OCI-M2 (cell line): Measurements from ENCODE around the gene AHCY.
"Not testable (repeated sequence)": the region's sequence is repeated elsewhere in the genome, so short reads cannot be mapped to it uniquely, and the experiment has no call there.

Source experiments
- DNase-seq: peaks from one replicate; lab custom pipeline; 2025; ENCODE audit not compliant: unreplicated experiment; lab: John Stamatoyannopoulos, UW

Gene AHCY

DNA sequence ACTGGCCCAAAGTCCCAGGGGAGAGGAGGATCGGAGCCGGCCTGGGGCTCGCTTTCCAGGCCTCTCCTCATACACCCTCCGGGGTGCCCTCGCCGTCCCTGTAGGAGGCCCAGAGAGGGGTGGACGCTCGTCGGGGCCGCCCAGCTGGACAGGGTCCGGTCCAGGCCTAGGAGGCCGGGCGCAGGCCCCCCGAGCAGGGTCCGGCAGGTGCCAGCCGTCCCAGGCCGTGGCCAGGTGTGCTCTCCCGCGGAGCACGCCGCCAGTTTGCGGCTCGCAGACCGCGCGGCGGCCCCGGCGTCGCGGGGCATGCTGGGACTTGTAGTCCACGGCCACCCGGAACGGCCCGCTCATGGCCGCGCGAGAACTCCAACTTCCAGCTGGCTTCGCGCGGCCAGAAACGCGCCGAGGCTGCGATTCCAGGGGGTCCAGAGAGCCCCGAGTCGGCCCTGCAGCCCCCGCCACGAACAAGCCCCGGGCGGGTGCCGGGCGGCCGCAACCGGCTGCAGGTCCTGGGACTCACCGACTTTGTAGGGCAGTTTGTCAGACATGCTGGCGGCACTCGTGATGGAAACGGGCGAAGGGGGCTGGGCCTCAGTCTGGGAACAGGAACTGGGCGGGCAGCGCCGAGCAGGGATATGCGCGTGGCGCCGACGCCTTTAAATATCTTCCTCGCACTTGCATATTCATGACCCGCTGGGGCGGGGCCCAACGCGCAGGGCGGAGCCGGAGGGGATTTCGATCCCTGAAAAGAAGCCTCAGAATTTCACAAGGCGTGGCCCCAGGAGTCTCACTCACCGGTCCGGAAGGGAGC is at the start of gene AHCY:
Gene AHCY (minus strand): TSS at position 633 of the 811 bp plus-strand sequence. CDS start 85 bp downstream, at position 548.
- peak; percentile 89 for DNase-seq

DNA sequence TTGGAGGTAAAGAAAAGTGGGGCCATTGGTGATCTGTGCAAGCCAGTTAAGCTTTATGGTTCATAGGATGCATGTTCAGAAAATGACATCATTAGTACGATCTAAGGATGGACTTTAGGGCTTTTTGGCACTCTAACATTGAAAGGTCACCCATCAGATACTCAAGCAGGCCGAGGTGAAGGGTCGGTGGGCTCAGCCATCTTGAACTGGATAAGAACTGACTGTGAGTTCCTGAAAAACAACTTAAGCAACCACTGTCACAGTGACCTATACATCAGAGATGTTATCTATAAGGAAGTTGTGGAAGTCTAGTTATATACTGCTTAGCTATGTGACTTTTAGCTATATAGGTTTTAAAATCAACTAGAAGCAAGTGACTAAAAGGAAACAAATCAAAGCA is 46.9 kb upstream of the AHCY start:
- DNase-seq = no peak

DNA sequence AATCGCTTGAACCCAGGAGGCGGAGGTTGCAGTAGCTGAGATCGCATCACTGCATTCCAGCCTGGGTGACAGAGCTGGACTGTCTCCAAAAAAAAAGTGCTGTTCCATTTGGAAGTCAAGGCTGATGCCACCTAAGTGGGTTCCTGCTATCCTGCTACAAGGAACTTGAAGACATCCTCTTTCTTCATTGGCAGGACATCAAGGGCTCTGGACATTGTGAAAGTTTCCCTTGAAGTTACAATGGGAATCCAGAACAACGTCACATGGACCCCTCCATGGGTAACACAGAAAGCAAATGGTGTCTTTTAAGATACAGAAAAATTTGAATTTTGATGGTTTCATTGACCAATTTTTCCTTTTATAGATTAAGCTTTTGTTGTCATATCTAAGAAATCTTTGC is 44.4 kb upstream of the AHCY start:
- no peak for DNase-seq

DNA sequence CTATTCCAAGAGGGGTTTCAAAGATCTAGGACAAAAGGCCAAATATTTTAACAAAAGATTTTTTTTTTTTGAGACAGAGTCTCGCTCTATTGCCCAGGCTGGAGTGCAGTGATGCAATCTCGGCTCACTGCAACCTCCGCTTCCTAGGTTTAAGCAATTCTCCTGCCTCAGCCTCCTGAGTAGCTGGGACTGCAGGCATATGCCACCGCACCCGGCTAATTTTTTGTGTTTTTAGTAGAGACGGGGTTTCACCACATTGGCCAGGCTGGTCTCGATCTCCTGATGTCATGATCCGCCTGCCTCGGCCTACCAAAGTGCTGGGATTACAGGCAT is 43.3 kb upstream of the AHCY start:
- DNase-seq = not testable (repeated sequence)

DNA sequence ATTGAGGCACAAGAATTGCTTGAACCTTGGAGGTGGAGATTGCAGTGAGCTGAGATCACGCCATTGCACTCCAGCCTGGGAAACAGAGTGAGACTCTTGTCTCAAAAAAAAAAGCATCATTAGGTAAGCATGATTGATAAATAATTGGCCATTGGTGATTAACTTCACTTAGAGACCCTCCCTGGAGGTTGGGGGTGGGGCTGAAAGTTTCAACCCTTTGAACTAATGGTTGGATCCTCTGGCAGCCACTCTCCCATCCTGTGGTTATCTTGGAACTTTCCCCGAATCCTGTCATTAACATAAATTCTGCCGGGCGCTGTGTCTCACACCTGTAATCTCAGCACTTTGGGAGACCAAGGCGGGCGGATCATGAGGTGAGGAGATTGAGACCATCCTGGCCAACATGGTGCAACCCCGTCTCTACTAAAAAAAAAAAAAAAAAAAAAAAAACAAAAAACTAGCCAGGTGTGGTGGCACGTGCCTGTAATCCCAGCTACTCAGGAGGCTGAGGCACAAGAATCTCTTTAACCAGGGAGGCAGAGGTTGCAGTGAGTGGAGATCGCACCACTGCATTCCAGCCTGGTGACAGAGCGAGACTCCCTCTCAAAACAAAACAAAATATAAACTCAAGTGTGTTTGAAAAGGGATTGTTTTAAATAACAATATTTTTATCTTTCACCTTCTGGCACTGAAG is 42.8 kb upstream of the AHCY start:
- not testable (repeated sequence) for DNase-seq

DNA sequence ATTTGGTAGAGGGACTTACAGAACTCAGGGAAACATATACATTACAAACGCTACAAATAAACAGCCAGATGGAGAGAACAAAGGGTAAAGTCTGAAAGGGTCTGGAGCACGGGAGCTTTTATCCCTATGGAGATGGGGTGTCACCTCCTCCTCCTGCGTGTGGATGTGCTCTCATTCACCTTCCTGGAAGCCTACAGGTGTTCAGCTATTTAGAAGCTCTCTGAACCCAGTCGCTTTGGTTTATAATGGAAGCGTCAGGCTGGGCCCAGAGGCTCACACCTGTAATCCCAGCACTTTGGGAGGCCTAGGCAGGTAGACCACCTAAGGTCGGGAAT is 42.2 kb upstream of the AHCY start:
- no peak for DNase-seq

DNA sequence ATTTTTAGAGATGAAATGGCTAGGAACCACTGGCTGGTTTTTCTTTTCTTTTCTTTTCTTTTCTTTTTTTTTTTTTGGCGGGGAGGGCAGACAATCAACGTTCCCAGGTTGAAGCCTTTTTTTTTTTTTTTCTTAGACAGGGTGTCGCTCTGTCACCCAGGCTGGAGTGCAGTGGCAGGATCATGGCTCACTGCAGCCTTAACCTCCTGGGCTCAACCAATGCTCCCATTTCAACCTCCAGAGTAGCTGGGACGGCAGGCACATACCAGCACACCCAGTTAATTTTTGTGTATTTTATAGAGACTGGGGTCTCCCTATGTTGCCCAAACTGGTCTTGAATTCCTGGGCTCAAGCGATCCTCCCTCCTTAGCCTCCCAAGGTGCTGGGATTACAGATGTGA is 41.1 kb upstream of the AHCY start:
- no peak for DNase-seq

DNA sequence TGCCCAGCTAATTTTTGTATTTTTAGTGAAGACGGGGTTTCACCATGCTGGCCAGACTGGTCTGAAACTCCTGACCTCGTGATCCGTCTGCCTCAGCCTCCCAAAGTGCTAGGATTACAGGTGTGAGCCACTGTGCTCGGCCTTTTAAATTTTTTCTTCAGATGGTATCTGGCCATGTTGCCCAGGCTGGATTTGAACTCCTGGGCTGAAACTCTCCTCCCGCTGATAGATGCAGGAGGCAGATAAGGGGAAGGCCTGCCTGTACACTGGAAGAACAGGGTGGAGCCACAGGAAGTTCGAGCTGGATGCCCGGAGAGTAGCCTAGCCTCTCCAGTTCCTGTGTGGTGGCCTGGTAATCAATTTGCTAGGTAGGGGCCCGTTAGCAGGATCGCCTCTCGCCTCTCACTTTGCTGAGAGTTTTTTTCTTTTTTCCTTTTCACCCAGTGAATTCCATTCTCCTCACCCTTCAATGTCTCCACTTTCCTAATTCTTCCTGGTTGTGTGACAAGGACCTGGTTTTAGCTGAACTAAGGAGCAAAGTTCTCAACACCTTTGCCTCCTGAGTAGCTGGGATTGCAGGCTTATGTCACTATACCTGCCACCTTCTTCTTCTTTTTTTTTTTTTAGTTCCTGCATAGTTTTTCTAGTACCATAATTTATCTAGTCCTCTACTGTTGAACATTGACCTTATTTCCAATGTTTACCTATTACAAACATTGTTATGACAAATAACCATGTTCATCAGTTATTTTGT is 40.5 kb upstream of the AHCY start:
- DNase-seq = no peak

DNA sequence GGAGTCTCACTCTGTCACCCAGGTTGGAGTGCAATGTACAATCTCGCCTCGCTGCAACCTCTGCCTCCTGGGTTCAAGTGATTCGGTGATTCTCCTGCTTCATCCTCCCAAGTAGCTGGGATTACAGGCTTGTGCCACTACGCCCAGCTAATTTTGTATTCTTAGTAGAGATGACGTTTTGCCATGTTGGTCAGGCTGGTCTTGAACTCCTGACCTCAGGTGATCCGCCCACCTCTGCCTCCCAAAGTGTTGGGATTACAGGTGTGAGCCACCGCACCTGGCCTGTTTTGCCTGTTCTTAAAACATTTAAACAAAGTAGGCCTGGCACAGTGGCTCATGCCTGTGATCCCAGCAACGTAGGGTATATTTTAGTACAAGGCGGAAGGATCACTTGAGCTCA is 38.0 kb upstream of the AHCY start:
- DNase-seq = not testable (repeated sequence)

DNA sequence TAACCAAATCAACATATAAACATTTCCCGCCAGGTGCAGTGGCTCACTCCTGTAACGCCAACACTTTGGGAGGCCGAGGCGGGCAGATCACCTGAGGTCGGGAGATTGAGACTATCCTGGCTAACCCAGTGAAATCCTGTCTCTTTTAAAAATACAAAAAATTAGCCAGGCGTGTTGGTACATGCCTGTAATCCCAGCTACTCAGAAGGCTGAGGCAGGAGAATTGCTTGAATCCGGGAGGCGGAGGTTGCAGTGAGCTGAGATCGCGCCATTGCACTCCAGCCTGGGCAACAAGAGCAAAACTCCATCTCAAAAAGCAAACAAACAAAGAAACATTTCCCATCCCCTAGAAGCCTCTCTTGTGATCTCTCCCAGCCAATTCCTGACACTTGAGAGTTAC is 37.6 kb upstream of the AHCY start:
- DNase-seq = not testable (repeated sequence)

DNA sequence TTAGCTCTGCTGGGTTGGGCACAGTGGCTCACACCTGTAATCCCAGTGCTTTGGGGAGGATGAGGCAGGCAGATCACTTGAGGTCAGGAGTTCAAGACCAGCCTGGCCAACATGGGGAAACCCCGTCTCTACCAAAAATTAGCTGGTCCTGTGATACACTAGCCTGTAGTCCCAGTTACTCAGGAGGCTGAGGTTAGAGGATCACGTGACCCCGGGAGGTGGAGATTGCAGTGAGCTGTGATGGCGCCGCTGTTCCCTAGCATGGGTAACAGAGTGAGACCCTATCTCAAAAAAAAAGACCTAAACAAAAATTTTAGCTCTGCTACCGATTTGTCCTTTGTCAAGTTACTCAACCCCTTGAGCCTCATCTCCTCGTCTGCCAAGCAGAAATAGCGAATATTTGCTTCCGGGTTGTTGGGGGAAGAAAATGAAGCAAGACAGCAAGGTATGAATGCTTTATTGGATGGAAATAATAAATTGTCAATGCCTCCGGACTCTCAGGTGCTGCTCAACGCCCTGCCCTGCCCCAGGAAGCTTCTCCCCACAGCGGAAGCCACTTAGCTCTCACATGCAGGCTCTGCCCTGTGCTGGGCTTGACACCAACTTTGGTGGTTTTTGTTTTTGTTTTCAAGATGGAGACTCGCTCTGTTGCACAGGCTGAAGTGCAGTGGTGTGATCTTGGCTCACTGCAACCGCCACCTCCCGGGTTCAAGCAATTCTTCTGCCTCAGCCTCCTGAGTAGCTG is 35.0 kb upstream of the AHCY start:
- no peak for DNase-seq

DNA sequence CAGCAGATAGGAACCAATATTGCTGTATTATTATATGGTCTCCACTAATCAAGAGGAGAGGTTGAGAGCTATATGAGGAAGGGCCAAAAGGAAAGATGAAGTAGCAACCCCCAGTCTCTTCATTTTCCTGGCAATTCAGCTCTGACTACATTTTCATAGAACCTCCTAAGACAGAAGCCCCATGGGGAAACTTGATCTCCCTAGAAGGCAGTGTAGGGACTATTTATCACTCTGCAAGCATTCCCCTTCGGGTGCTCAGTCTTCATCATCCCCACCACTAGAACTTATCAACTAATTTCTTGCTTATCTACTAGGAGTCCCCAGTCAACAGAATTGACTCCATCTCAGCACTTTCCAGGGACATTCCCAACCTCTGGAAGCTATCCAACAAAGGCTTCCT is 34.4 kb upstream of the AHCY start:
- no peak for DNase-seq

DNA sequence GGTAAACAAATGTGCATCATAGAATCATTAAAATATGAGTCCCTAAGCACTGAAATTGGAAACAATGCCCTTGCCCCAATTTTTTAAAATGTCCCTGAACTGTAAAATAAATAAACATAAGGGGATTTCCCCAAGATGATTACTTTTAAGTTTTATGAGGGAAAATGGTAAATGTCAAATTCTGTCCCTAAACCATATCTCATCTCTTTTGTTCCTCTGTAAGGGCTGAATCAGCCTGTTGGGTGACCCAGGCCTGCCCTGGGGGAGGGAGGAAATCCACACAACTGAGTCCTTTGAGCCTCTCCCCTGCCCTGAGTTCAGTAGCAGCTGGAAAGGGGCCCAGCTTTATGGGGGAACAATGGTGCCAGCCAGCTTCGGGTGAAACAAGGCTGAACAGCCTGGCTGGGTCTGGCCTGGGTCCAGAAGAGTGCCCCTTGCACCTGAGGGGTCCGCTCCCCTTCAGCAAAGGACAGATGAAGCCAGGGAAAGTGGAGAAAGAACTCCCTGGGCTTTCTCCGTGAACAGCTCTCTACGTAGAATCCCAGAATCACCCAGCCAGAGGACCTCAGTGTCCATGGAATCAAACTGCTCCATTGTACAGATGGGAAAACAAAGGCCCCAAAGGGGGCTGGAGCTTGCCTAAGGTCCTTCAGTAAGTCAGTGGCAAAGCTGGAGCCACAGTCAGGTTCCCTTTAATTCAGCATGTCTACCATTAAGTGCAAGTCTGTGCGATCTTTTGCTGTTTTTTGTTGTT is 31.7 kb upstream of the AHCY start:
- DNase-seq = no peak

DNA sequence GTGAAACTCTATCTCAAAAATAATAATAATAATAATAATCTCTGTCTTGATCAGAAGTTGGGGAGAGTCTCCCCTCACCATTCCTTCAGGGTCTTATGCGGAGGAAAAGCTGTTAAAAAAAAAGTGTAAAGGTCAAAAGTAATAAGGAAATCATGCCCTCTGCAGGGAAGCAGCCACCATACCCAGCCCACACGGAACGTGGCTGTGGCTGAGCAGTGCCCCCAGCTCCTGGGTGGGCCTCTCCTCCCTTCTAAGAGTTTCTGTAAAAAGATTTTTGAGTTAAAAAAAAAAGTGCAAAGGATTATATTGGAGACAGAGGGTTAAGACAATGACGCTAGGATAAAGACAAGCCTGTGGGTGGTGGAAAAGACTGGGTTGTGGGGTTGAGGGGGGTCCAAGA is 30.6 kb upstream of the AHCY start:
- DNase-seq = no peak

DNA sequence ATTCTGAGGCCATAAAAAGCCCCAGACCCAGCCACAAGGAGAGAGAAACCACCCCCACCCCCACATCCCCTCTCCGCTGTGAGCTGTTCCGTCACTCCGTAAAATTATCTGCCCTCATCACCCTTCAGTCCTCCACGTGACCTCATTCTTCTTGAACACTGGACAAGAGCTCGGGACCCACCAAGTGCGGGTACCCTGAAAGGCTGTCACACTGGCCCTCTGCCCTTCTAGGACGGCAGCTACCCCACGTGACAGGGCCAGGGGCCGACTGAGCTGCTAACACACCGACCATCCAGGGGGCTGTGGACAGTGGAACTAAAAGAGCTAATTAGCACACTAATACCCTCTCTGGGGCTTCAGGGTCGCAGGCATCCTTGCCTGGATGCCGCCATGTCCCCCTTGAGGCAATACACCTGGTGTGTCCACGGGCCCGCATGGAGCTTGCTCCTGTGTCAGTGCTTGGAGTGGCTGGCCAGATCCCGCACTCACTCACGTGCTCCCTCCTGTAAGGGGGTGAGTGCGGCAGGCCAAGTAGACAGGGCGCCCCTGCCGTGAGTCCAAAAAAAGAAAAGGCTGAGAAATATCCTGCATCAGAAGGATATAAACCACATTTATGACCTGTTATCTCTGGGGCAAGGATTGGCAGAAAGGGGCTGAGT is 29.2 kb upstream of the AHCY start:
- DNase-seq = no peak

DNA sequence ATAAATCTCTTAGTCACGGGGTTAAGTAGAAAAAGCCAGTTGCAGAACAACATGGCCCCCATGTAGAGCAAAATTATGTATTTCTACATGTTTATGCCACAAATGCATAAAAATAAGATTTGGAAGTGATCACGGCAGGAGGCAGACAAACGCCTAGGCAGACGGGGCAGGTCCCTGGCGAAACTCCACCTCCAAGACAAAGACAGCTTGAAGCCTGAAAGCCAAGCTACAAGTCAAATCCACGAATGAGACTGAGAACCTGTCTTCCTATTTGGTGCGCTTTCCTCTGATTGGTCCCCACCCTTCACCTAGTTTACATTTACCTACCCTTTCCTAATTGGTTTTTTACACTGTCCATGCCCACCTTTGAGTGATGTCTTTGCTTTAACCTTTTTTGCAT is 28.7 kb upstream of the AHCY start:
- DNase-seq = no peak

DNA sequence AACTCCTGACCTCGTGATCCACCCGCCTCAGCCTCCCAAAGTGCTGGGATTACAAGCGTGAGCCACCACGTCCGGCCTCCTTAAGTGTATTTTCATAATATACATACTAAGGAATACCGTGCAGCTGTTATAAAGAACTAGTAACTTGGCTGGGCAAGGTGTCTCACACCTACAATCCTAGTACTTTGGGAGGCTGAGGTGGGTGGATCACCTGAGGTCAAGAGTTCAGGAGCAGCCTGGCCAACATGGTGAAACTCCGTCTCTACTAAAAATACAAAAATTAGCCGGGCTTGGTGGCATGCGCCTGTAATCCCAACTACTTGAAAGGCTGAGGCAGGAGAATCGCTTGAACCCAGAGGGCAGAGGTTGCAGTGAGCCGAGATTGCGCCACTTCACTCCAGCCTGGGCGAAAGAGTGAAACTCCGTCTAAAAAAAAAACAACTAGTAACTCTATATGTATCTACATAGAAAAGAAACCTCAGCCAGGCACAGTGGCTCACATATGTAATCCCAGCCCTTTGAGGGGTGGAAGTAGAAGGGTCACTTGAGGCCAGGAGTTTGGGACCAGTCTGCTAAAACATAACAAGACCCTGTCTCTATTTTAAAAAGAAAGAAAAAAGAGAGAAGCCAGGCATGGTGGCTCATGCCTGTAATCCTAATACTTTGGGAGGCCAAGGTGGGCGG is 27.8 kb upstream of the AHCY start:
- DNase-seq = not testable (repeated sequence)

DNA sequence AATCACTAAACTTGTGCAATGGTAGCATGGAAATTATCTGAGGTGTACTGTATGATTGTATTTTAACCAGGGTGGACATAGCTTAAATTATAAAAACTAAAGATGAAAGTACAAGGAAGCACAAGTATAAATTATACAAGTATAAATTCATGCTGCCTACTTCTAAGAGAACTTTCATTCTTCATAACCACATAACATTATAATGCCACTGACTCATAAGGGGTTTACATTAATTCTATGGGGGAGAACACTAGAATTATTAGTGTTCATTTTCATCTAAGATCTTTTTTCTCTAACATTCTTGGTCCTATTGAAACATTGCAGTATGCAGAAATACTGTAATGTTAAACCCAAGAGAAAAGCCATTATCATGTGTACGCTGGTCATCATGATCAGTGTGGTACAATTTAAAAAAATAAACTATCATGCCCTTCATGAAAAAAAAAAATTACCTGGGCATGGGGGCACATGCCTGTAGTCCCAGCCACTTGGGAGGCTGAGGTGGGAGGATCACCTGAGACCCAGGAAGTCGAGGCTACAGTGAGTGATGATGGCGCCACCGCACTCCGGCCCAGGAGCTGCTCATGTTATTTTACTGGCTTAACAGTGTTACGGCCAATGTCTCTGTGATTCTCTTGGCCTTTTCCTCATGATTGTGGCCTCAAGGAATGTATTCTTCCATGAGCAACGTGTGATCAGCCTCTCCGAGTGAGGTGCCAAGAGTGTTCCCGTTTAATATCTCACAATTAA is 25.9 kb upstream of the AHCY start:
- DNase-seq = no peak

DNA sequence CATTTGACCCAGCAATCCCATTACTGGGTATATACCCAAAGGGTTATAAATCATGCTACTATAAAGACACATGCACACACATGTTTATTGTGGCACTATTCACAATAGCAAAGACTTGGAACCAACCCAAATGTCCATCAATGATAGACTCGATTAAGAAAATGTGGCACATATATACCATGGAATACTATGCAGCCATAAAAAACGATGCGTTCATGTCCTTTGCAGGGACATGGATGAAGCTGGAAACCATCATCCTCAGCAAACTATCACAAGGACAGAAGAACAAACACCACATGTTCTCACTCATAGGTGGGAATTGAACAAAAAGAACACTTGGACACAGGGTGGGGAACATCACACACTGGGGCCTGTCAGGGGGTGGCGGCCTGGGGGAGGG is 25.1 kb upstream of the AHCY start:
- DNase-seq = not testable (repeated sequence)
